GM18868 (cell line): ENCODE data around the gene SDR42E1.

ENCODE experiments used
- ATAC-seq: cut with Tn5 transposase; IDR thresholded peaks from one replicate; pipeline ENCODE4 v1.9.1; 2021; ENCODE audit warnings: mild to moderate bottlenecking, moderate library complexity; ENCODE audit not compliant: unreplicated experiment

SDR42E1 gene

GRCh38 chr16:81942007-81942601 is 69.2 kb downstream of the SDR42E1 start:
- no peak for ATAC-seq

GRCh38 chr16:81940781-81941560 is 70.3 kb downstream of the SDR42E1 start:
- no peak for ATAC-seq

GRCh38 chr16:81939164-81940056 is 71.9 kb downstream of the SDR42E1 start:
- ATAC-seq = no peak
